Astrocyte (in vitro differentiated cells and primary cell): ENCODE measurements around the gene SCAMP4.
"Not testable (repeated sequence)": the region's sequence is repeated elsewhere in the genome, so short reads cannot be mapped to it uniquely, and the experiment has no call there.

Experiments
- EZH2 ChIP-seq: IDR thresholded peaks from 2 replicates; pipeline ENCODE4 v1.6.1; 2012; ENCODE audit warnings: mild to moderate bottlenecking, low read length, inconsistent platforms; ENCODE audit not compliant: insufficient read depth
- TF ChIP-seq, protein P1 (sequence below): IDR thresholded peaks from 2 replicates; pipeline ENCODE4 v1.5.1; 2011; ENCODE audit warnings: low read depth, mild to moderate bottlenecking, inconsistent platforms, low read length, moderate library complexity; ENCODE audit not compliant: insufficient read depth

DNA sequence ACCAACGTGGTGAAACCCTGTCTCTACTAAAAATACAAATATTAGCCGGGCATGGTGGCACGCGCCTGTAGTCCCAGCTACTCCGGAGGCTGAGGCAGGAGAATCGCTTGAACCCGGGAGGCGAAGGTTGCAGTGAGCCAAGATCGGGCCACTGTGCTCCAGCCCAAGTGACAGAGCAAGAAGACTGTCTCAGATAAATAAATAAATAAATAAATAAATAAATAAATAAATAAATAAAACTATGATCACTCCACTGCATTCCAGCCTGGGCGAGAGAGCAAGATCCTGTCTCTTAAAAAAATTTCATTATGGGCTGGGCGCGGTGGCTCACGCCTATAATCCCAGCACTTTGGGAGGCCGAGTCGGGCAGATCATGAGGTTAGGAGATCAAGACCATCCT is 18.8 kb upstream of the SCAMP4 start:
- TF ChIP-seq, protein P1, sequence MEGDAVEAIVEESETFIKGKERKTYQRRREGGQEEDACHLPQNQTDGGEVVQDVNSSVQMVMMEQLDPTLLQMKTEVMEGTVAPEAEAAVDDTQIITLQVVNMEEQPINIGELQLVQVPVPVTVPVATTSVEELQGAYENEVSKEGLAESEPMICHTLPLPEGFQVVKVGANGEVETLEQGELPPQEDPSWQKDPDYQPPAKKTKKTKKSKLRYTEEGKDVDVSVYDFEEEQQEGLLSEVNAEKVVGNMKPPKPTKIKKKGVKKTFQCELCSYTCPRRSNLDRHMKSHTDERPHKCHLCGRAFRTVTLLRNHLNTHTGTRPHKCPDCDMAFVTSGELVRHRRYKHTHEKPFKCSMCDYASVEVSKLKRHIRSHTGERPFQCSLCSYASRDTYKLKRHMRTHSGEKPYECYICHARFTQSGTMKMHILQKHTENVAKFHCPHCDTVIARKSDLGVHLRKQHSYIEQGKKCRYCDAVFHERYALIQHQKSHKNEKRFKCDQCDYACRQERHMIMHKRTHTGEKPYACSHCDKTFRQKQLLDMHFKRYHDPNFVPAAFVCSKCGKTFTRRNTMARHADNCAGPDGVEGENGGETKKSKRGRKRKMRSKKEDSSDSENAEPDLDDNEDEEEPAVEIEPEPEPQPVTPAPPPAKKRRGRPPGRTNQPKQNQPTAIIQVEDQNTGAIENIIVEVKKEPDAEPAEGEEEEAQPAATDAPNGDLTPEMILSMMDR = not testable (repeated sequence)
- not testable (repeated sequence) for TF ChIP-seq EZH2
